Natural killer cell (primary cell): ENCODE data around the gene PERM1. TPM values are rescaled to one million over a fixed set of nuclear protein-coding genes. Genes with fewer than 3 reads are reported as not detected.

Source experiments
- ATAC-seq, 3 donors: fragments of 150-1000 bp in 2 of 3; fragments of 200-7000 bp in 1 of 3; cut with Tn5 transposase; 1 replicate in 1 of 3; 2 replicates in 2 of 3; pipeline ENCODE4 v1.10.0; 2021; ENCODE audit warnings: mild to moderate bottlenecking in 2 of 3, moderate library complexity in 2 of 3
- DNase-seq, 2 donors: peaks; one replicate each; pipeline versions ENCODE4 v3.0.0 to v3.0.0-alpha.2; 2013 to 2021; ENCODE audit warnings: mixed read lengths in 1 of 2
- H3K27ac ChIP-seq: one replicate; pipeline ENCODE4 v1.5.1; 2013; ENCODE audit warnings: mild to moderate bottlenecking, low read length
- H3K27me3 ChIP-seq: one replicate; pipeline ENCODE4 v1.6.1; 2013; ENCODE audit warnings: low read length; ENCODE audit not compliant: control insufficient read depth, insufficient read depth
- H3K36me3 ChIP-seq: one replicate; pipeline ENCODE4 v1.6.1; 2013; ENCODE audit warnings: low read length; ENCODE audit not compliant: control insufficient read depth, insufficient read depth
- H3K4me1 ChIP-seq: one replicate; pipeline ENCODE4 v1.6.1; 2013; ENCODE audit warnings: low read length; ENCODE audit not compliant: control insufficient read depth, insufficient read depth
- H3K4me3 ChIP-seq: one replicate; pipeline ENCODE4 v1.5.1; 2013; ENCODE audit warnings: low read length
- H3K9me3 ChIP-seq: one replicate; pipeline ENCODE4 v1.6.1; 2013; ENCODE audit warnings: low read length; ENCODE audit not compliant: control insufficient read depth, insufficient read depth
- H3K27ac Mint-ChIP-seq, 2 donors: one replicate each; pipeline ENCODE4 v1.8.0; 2022; ENCODE audit warnings: mild to moderate bottlenecking in 2 of 2, mixed read lengths in 2 of 2, moderate library complexity in 1 of 2
- H3K27me3 Mint-ChIP-seq, 2 donors: one replicate each; pipeline ENCODE4 v1.8.0; 2022; ENCODE audit warnings: low read depth in 2 of 2, mixed read lengths in 2 of 2
- H3K36me3 Mint-ChIP-seq: one replicate; pipeline ENCODE4 v1.8.0; 2022; ENCODE audit warnings: mixed read lengths
- H3K4me1 Mint-ChIP-seq, 2 donors: one replicate each; pipeline ENCODE4 v1.8.0; 2022; ENCODE audit warnings: mixed read lengths in 2 of 2
- H3K4me3 Mint-ChIP-seq: one replicate; pipeline ENCODE4 v1.8.0; 2022; ENCODE audit warnings: mild to moderate bottlenecking, moderate library complexity, mixed read lengths
- H3K9me3 Mint-ChIP-seq, 2 donors: one replicate each; pipeline ENCODE4 v1.8.0; 2022; ENCODE audit warnings: mixed read lengths in 2 of 2
- WGBS: methylation state at CpG from one replicate; pipeline ENCODE4 v1.1.7; 2013; ENCODE audit warnings: missing lambda C conversion rate; ENCODE audit not compliant: insufficient coverage; 5-methylcytosine and 5-hydroxymethylcytosine counted together
- intact Hi-C: fragments of 100-400 bp; cut with micrococcal nuclease; formaldehyde crosslinking; loops from one replicate; pipeline ENCODE4 v1.14.2; 2022
- total RNA-seq, 4 donors: library from RNA; stranded (reverse); fragments of 120-200 nt in 1 of 4; gene quantifications; one replicate each; pipeline versions ENCODE4 v1.2.3 to v1.2.4, GENCODE V29; 2013 to 2022
- TF ChIP-seq, protein P1 (sequence below): fragments of 200-600 bp; IDR thresholded peaks from one replicate; pipeline ENCODE4 v1.8.0; 2022; ENCODE audit warnings: antibody characterized with exemption

PERM1 gene
- total RNA-seq, 3 donors from 2014 or later (not counting 1 experiment from before 2014, with no cell fraction given) = not detected

DNA sequence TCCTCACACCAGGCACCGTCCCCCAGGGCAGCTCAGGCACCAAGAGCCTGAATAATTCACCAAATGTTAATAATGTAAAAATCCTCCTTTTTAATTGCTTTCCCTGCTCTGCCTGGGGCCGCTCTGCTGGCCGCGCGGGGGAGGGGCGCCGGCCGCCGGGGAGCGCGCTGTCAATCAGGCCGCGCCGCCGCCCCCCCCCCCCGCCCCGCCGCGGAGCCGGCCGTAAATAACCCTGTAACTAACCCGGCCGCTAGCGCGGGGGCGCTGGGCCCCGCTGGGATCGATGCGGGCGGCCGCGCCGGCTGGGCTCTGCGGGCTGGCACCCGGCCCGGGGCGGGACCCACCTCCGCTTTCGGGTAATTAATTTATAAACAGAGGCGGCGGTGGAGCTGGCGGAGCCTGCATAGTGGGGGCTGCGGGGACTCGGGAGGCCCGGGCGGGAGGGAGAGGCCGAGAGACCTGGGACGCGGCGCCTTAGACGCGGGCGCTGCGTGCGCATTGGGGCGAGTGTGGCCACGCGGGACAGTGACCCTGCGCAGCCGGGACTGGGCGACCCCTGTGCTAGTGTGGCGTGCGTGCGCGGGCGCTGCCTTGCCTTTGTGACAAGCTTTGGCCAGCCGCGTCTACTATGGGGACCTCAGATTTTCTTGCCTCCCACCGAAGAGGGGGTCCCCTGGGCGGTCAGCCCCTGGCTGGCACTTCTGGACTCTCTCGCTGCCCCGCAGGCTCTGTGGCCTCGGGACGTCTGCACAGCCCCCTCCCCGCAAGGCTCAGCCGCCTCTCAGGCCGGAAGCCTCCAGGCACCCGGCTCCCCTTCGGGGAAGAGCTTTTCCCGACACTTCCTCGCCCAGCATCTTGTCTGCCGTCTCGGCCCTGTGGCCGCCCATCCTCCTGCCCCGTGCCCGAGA, 41.5 kb downstream of the PERM1 start:
- TF ChIP-seq, protein P1, sequence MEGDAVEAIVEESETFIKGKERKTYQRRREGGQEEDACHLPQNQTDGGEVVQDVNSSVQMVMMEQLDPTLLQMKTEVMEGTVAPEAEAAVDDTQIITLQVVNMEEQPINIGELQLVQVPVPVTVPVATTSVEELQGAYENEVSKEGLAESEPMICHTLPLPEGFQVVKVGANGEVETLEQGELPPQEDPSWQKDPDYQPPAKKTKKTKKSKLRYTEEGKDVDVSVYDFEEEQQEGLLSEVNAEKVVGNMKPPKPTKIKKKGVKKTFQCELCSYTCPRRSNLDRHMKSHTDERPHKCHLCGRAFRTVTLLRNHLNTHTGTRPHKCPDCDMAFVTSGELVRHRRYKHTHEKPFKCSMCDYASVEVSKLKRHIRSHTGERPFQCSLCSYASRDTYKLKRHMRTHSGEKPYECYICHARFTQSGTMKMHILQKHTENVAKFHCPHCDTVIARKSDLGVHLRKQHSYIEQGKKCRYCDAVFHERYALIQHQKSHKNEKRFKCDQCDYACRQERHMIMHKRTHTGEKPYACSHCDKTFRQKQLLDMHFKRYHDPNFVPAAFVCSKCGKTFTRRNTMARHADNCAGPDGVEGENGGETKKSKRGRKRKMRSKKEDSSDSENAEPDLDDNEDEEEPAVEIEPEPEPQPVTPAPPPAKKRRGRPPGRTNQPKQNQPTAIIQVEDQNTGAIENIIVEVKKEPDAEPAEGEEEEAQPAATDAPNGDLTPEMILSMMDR = no peak
- peaks cover 30% of the 10 kb centered on the region for H3K27me3 ChIP-seq
- ATAC-seq (peak in 2 of 3 donors; percentile 44 to 45), DNase-seq (peak in 1 of 2 donors; percentile 53)
- H3K36me3 ChIP-seq = peaks cover 8% of the 10 kb centered on the region
- peaks cover 12 to 29% of the 10 kb centered on the region in 2 donors for H3K27me3 Mint-ChIP-seq
- WGBS = under 1% methylated on average over 85 of the region's 86 CpGs
- H3K9me3 Mint-ChIP-seq = no peaks in the 10 kb centered on the region
- intact Hi-C loops = no loop called here
- H3K4me1 ChIP-seq = peaks cover 30% of the 10 kb centered on the region
- H3K36me3 Mint-ChIP-seq = no peaks in the 10 kb centered on the region
- H3K27ac ChIP-seq = no peak overlapping the region
- peaks cover 0 to 12% of the 10 kb centered on the region in 2 donors for H3K4me1 Mint-ChIP-seq
- peak overlapping the region; percentile 25 for H3K4me3 Mint-ChIP-seq
- no peaks in the 10 kb centered on the region for H3K9me3 ChIP-seq
- H3K27ac Mint-ChIP-seq = no peak overlapping the region
- no peak overlapping the region for H3K4me3 ChIP-seq

DNA sequence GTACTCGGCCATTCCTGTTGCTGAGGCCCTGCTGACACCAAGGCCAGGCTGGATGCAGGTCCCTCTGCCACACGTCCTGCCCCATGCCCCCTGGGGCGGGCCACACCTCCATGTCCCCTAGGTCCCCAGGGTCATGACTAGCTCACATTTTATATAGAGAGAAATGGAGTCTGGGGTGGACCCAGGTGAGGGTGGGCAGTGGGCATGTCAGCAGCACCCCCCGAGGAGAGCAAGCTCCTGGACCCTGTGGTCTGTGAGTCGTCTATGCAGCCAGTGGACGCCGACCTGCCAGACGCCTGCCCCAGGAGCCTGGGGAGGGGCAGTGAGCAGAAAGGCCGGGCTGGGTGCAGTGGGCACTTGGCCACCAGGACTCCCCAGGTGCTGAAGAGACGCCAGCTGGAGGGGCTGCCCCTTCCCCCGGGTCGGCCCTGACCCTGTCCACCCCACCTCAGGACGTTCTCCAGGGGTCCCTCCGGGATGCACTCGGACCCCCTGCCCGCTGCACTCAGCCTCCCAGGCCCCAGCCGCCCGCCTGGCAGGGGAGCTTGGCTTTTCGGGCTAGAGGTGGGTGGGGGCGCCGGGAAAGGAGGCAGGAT, 42.3 kb downstream of the PERM1 start:
- TF ChIP-seq, protein P1 = no peak
- Histone ChIP-seq H3K27me3 (peaks cover 33% of the 10 kb centered on the region), H3K27ac (no peak overlapping the region), H3K4me1 (peaks cover 30% of the 10 kb centered on the region), H3K4me3 (no peak overlapping the region), H3K36me3 (peaks cover 2% of the 10 kb centered on the region), H3K9me3 (no peaks in the 10 kb centered on the region)
- Mint-ChIP-seq H3K36me3 (no peaks in the 10 kb centered on the region), H3K27ac (no peak overlapping the region), H3K4me1 (peaks cover 0 to 12% of the 10 kb centered on the region in 2 donors), H3K27me3 (peaks cover 18 to 33% of the 10 kb centered on the region in 2 donors), H3K9me3 (no peaks in the 10 kb centered on the region), H3K4me3 (peak overlapping the region; percentile 45)
- DNase-seq (no peak), ATAC-seq (no peak)
- 38% methylated on average over 19 of the region's 21 CpGs for WGBS
- intact Hi-C loops = no loop called here

DNA sequence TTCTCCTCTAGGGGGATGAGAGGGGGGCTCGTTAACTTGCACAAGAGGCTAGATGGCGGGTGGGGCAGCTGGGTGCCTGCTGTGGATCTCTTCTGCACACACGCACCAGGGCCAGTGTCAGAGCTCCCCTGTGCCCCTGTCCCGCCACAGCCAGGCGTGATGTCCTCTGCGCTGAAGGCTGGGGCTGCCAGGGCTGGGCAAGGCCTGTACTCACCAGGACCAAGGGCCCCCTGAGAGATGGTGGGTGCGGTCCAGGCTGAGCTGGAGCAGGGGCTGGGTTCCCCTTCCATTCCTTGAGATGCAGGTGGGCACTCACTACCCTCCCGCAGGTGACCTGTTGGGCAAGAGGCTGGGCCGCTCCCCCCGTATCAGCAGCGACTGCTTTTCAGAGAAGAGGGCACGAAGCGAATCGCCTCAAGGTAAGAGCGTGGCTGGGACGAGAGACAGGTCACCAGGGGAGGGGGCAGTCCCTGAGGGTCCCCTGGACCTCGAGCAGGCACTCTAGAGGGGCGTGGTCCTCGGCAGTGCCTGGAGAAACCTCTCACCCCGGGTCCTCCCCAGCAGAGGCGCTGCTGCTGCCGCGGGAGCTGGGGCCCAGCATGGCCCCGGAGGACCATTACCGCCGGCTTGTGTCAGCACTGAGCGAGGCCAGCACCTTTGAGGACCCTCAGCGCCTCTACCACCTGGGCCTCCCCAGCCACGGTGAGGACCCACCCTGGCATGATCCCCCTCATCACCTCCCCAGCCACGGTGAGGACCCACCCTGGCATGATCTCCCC, 43.0 kb downstream of the PERM1 start:
- Histone ChIP-seq H3K9me3 (no peaks in the 10 kb centered on the region), H3K4me3 (no peak overlapping the region), H3K36me3 (no peaks in the 10 kb centered on the region), H3K4me1 (peaks cover 30% of the 10 kb centered on the region), H3K27me3 (peaks cover 33% of the 10 kb centered on the region), H3K27ac (no peak overlapping the region)
- TF ChIP-seq, protein P1 = no peak
- Mint-ChIP-seq H3K9me3 (no peaks in the 10 kb centered on the region), H3K36me3 (no peaks in the 10 kb centered on the region), H3K4me3 (peak overlapping the region; percentile 45), H3K27ac (no peak overlapping the region), H3K4me1 (peaks cover 0 to 12% of the 10 kb centered on the region in 2 donors), H3K27me3 (peaks cover 18 to 33% of the 10 kb centered on the region in 2 donors)
- WGBS = 83% methylated on average over 30 of the region's 30 CpGs
- no peak for ATAC-seq
- DNase-seq = no peak
- intact Hi-C loops = no loop called here
